Right lobe of liver (tissue), 4 donors: ENCODE measurements around the gene RNU6-8.

Experiments used
- CTCF ChIP-seq, 4 donors: fragments of 200-600 bp in 3 of 4; fragments of 450-650 bp in 1 of 4; IDR thresholded peaks; one replicate each; pipeline versions ENCODE4 v1.5.1 to v1.8.0; 2016 to 2022; ENCODE audit warnings: antibody characterized with exemption in 4 of 4, mild to moderate bottlenecking in 2 of 4
- POLR2A ChIP-seq: fragments of 450-650 bp; IDR thresholded peaks from one replicate; pipeline ENCODE4 v1.6.1; 2017; ENCODE audit warnings: antibody characterized with exemption, mild to moderate bottlenecking
- donor health status: DM: no; HTN: no; CAD: no.
- donor health status: DM: no; HTN: no; CAD: no.
- donor health status: DM: no; HTN: yes; CAD: no.

- TF ChIP-seq CTCF (IDR thresholded peaks at IDR 0.05) (no peak), POLR2A (no peak)
These were observed 5.2 kb downstream of the RNU6-8 start for GRCh38 chr14:32197919-32198318.
